GM23338 (cell line): ENCODE measurements around the gene FYN. TPM values are rescaled to one million over a fixed set of nuclear protein-coding genes. Genes with fewer than 3 reads are reported as not detected.

ENCODE experiments used
- ATAC-seq: fragments of 200-7000 bp; cut with Tn5 transposase; 3 replicates; pipeline ENCODE4 v1.9.1; 2020
- DNase-seq: peaks from one replicate; pipeline ENCODE4 v3.0.0-alpha.2; 2015; ENCODE audit warnings: low spot score
- H2AFZ ChIP-seq: fragments of 200-600 bp; sonication (generic); 2 replicates; pipeline ENCODE4 v1.8.0; 2016; ENCODE audit warnings: antibody characterized with exemption, mild to moderate bottlenecking, moderate library complexity
- H3F3A ChIP-seq: fragments of 200-600 bp; sonication (generic); replicated peaks from 2 replicates; pipeline ENCODE4 v1.8.0; 2017; ENCODE audit warnings: antibody characterized with exemption, mixed run types, low read depth
- H3K27ac ChIP-seq: fragments of 200-600 bp; sonication (generic); 2 replicates; pipeline ENCODE4 v1.6.1; 2016; ENCODE audit warnings: low read depth
- H3K27me3 ChIP-seq: fragments of 200-600 bp; sonication (generic); 2 replicates; pipeline ENCODE4 v1.8.0; 2016; ENCODE audit warnings: mild to moderate bottlenecking, mixed run types, moderate library complexity; ENCODE audit not compliant: insufficient read depth
- H3K36me3 ChIP-seq: fragments of 200-600 bp; sonication (generic); 2 replicates; pipeline ENCODE4 v1.8.0; 2016; ENCODE audit warnings: mild to moderate bottlenecking; ENCODE audit not compliant: insufficient read depth
- H3K4me1 ChIP-seq: fragments of 200-600 bp; sonication (generic); 2 replicates; pipeline ENCODE4 v1.8.0; 2016; ENCODE audit warnings: mild to moderate bottlenecking, moderate library complexity; ENCODE audit not compliant: insufficient read depth
- H3K4me2 ChIP-seq: fragments of 200-600 bp; sonication (generic); 2 replicates; pipeline ENCODE4 v1.7.1; 2017; ENCODE audit warnings: mixed run types
- H3K4me3 ChIP-seq: fragments of 200-600 bp; sonication (generic); 2 replicates; pipeline ENCODE4 v1.6.1; 2016; ENCODE audit warnings: mixed run types
- H3K79me2 ChIP-seq: fragments of 200-600 bp; sonication (generic); replicated peaks from 2 replicates; pipeline ENCODE4 v1.8.0; 2017; ENCODE audit warnings: mild to moderate bottlenecking; ENCODE audit not compliant: insufficient read depth
- H3K9me2 ChIP-seq: fragments of 200-600 bp; sonication (generic); 2 replicates; pipeline ENCODE4 v1.8.0; 2017; ENCODE audit not compliant: insufficient read depth
- H4K20me1 ChIP-seq: fragments of 200-600 bp; sonication (generic); replicated peaks from 2 replicates; pipeline ENCODE4 v1.8.0; 2017; ENCODE audit warnings: mild to moderate bottlenecking; ENCODE audit not compliant: insufficient read depth
- H3K27ac Mint-ChIP-seq: 2 replicates; pipeline ENCODE4 v1.8.0; 2020; ENCODE audit warnings: inconsistent platforms, mild to moderate bottlenecking, moderate library complexity, mixed read lengths
- H3K27me3 Mint-ChIP-seq: 3 replicates; pipeline ENCODE4 v1.8.0; 2022; ENCODE audit warnings: low read depth, mild to moderate bottlenecking, moderate library complexity, mixed read lengths, inconsistent platforms; ENCODE audit not compliant: insufficient read depth, poor library complexity
- H3K36me3 Mint-ChIP-seq: 3 replicates; pipeline ENCODE4 v1.8.0; 2021; ENCODE audit warnings: low read depth, mild to moderate bottlenecking, inconsistent platforms, moderate library complexity, mixed read lengths
- H3K4me1 Mint-ChIP-seq: 3 replicates; pipeline ENCODE4 v1.8.0; 2020; ENCODE audit warnings: mild to moderate bottlenecking, inconsistent platforms, mixed read lengths
- H3K4me3 Mint-ChIP-seq: 3 replicates; pipeline ENCODE4 v1.8.0; 2021; ENCODE audit warnings: moderate library complexity, mild to moderate bottlenecking, inconsistent platforms, mixed read lengths
- H3K9me3 Mint-ChIP-seq: 3 replicates; pipeline ENCODE4 v1.8.0; 2020; ENCODE audit warnings: moderate library complexity, mild to moderate bottlenecking, inconsistent platforms, mixed read lengths
- ETS1 ChIP-seq: IDR thresholded peaks from 2 replicates; pipeline ENCODE4 v1.6.1; 2016; ENCODE audit warnings: antibody characterized with exemption
- EZH2 ChIP-seq: fragments of 200-600 bp; sonication (generic); IDR thresholded peaks from one replicate; pipeline ENCODE4 v1.8.0; 2017; ENCODE audit warnings: antibody characterized with exemption, mild to moderate bottlenecking, low read depth; ENCODE audit not compliant: unreplicated experiment
- EZH2phosphoT487 ChIP-seq: fragments of 200-600 bp; sonication (generic); IDR thresholded peaks from one replicate; pipeline ENCODE4 v1.8.1; 2018; ENCODE audit warnings: antibody characterized with exemption; ENCODE audit not compliant: unreplicated experiment
- JUNB ChIP-seq: IDR thresholded peaks from one replicate; pipeline ENCODE4 v1.6.1; 2016; ENCODE audit warnings: antibody characterized with exemption; ENCODE audit not compliant: unreplicated experiment
- POLR2AphosphoS5 ChIP-seq: IDR thresholded peaks from 2 replicates; pipeline ENCODE4 v1.6.1; 2016; ENCODE audit warnings: antibody characterized with exemption, low read depth
- STAT1 ChIP-seq: IDR thresholded peaks from one replicate; pipeline ENCODE4 v1.6.1; 2016; ENCODE audit warnings: antibody characterized with exemption; ENCODE audit not compliant: unreplicated experiment
- ZNF114 ChIP-seq: fragments of 250-450 bp; sonication (Bioruptor Pico); IDR thresholded peaks from 2 replicates; pipeline ENCODE4 v1.5.0; 2020; ENCODE audit warnings: mild to moderate bottlenecking, moderate library complexity
- ZNF331 ChIP-seq: fragments of 250-450 bp; sonication (Bioruptor Pico); IDR thresholded peaks from 2 replicates; pipeline ENCODE4 v1.5.0; 2020; ENCODE audit warnings: low read depth, mild to moderate bottlenecking, moderate library complexity
- ZNF462 ChIP-seq: fragments of 250-450 bp; sonication (Bioruptor Pico); IDR thresholded peaks from 2 replicates; pipeline ENCODE4 v1.5.0; 2020; ENCODE audit warnings: mild to moderate bottlenecking, moderate library complexity
- polyA plus RNA-seq: library from polyadenylated mRNA; unstranded; fragments of >200 nt; fragmentation: Nextera tagmentation; extraction: Ambion mirVana; gene quantifications from 2 replicates; pipeline ENCODE4 v1.2.1, GENCODE V29; 2016
- total RNA-seq: library from RNA; depleted of rRNA; stranded (reverse); fragments of >200 nt; shearing (Covaris generic); gene quantifications from 2 replicates; pipeline ENCODE4 v1.2.3, GENCODE V29; 2014

The FYN gene
- total and polyA plus RNA-seq, 2 experiments from 2014 or later = 46.8 to 143 TPM

- no peak for TF ChIP-seq EZH2phosphoT487
- no peak for TF ChIP-seq ZNF462
- TF ChIP-seq JUNB = no peak
- TF ChIP-seq POLR2AphosphoS5 = no peak
These were observed 223.2 kb downstream of the FYN start (continued) for GRCh38 chr6:111650049-111650448.

GRCh38 chr6:111648100-111648499 lies 225.2 kb downstream of the FYN start:
- Histone ChIP-seq H3K4me2 (no peak overlapping the region), H3K36me3 (no peaks in the 10 kb centered on the region), H3K9me2 (no peaks in the 10 kb centered on the region), H3K27me3 (no peaks in the 10 kb centered on the region), H3K4me3 (no peak overlapping the region), H2AFZ (no peak overlapping the region), H3K4me1 (peaks cover 5% of the 10 kb centered on the region), H3K27ac (no peak overlapping the region), H4K20me1 (no peaks in the 10 kb centered on the region), H3K79me2 (no peaks in the 10 kb centered on the region), H3F3A (no peaks in the 10 kb centered on the region)
- Mint-ChIP-seq H3K9me3 (peaks cover 4% of the 10 kb centered on the region; the same call in 2 of the 3 replicates), H3K27ac (no peak overlapping the region), H3K27me3 (peaks cover 5% of the 10 kb centered on the region), H3K4me1 (peaks cover 11% of the 10 kb centered on the region), H3K36me3 (peaks cover 14% of the 10 kb centered on the region; the same call in 2 of the 3 replicates), H3K4me3 (no peak overlapping the region)
- ATAC-seq (no peak), DNase-seq (no peak)
- TF ChIP-seq ZNF331 (CRISPR knock-in tag) = no peak
- no peak for TF ChIP-seq ZNF114
- TF ChIP-seq JUNB = no peak
- no peak for TF ChIP-seq EZH2
- no peak for TF ChIP-seq ETS1
- TF ChIP-seq STAT1 = no peak
